Spleen (tissue), 7 donors: Measurements from ENCODE around the gene HNRNPUL1.

Experiments
- POLR2A ChIP-seq, 3 donors: fragments of 450-650 bp; IDR thresholded peaks; one replicate each; pipeline ENCODE4 v1.5.1; 2017; ENCODE audit warnings: antibody characterized with exemption in 3 of 3, mild to moderate bottlenecking in 1 of 3
- TF ChIP-seq, protein P1 (sequence below), 11 experiments: fragments of 200-600 bp in 7 of 11; fragments of 450-650 bp in 4 of 11; sonication (generic) in 4 of 11; IDR thresholded peaks in 8 of 11; conservative IDR thresholded peaks in 3 of 11; 1 replicate in 7 of 11; 2 replicates in 4 of 11; pipeline versions ENCODE4 v1.4.0 to v1.8.0; 2016 to 2021; ENCODE audit warnings: antibody characterized with exemption in 11 of 11, inconsistent platforms in 4 of 11, mild to moderate bottlenecking in 1 of 11
- donor health status: DM: no; HTN: no; CAD: no; lungs with moderate emphysema.
- donor health status: DM: no; HTN: no; CAD: no.
- donor health status: DM: no; HTN: no; CAD: no.

DNA sequence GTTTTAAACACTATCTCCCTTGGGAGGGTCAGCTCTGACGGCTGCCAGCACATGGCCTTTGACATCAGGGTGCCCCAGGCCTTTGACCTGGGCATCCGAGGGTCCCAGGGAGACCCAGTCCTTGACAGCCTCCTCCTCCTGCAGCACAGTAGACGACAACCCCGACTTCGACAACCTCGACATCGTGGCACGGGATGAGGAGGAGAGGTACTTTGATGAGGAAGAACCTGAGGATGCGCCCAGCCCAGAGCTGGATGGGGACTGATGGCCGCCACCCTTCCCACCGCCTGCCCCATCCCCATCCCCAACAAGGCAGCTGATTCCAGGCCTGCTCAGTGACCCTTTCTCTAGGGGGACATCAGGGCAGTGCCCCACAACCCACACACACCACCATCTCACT, 58.3 kb downstream of the HNRNPUL1 start:
- no peak for TF ChIP-seq POLR2A (IDR thresholded peaks at IDR 0.05)
- TF ChIP-seq, protein P1, sequence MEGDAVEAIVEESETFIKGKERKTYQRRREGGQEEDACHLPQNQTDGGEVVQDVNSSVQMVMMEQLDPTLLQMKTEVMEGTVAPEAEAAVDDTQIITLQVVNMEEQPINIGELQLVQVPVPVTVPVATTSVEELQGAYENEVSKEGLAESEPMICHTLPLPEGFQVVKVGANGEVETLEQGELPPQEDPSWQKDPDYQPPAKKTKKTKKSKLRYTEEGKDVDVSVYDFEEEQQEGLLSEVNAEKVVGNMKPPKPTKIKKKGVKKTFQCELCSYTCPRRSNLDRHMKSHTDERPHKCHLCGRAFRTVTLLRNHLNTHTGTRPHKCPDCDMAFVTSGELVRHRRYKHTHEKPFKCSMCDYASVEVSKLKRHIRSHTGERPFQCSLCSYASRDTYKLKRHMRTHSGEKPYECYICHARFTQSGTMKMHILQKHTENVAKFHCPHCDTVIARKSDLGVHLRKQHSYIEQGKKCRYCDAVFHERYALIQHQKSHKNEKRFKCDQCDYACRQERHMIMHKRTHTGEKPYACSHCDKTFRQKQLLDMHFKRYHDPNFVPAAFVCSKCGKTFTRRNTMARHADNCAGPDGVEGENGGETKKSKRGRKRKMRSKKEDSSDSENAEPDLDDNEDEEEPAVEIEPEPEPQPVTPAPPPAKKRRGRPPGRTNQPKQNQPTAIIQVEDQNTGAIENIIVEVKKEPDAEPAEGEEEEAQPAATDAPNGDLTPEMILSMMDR (IDR thresholded peaks at IDR 0.05 in 8 of 11, conservative IDR thresholded peaks at IDR 0.05 in 3 of 11) = no peak
